ENCODE measurements around the gene CACNG6.

CACNG6 gene

GRCh38 chr19:53980539-53981375, 10.7 kb upstream of the CACNG6 start:
- CTCF ChIA-PET = interaction anchor here (1.1 to 1.6 kb wide), 2 partner anchors 44 to 172 kb away, joined by 3 to 5 read pairs; no protein-coding TSS in a partner anchor
- no peak overlapping the region for H3K27ac ChIP-seq (ENCODE audit: insufficient read depth in 1 of 2, low read depth in 1 of 2, low read length in 2 of 2, poor library complexity in 1 of 2, severe bottlenecking in 2 of 2)

DNA sequence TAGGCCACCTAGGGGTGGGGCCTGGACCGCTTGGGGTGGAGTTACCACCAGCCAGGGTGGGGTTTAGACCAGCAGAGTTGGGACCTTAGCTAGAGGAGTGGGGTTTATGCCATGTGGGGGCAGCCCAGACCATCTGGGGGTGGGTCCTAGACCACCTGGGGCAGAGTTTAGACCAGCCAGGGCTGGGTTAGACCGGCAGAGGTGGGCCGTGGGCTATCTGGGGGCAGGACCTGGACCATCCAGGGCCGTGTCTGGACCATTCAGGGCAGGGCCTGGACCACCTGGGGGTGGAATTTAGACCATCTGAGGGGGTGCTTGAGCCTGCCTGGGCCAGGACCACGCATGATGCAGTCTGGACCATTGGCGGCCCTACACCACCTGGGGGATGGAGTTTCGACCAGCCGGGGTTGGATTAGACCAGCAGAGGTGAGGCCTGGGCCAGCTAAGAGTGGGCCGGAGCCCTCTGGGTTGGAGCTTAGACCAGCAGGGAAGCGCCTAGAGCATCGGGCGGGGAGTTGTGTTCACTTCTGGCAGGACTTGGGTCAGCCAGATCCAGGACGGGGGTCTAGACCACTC, 10.0 kb upstream of the CACNG6 start:
- H3K36me3 ChIP-seq (ENCODE audit: control insufficient read depth in 4 of 4, insufficient read depth in 4 of 4, low read length in 3 of 4) = no peaks in the 10 kb centered on the region
- WGBS (ENCODE audit: insufficient coverage) = 93% methylated on average over 9 of the region's 13 CpGs
- H3K27ac ChIP-seq (ENCODE audit: insufficient read depth in 1 of 2, low read depth in 1 of 2, low read length in 2 of 2, poor library complexity in 1 of 2, severe bottlenecking in 2 of 2) = no peak overlapping the region
- CTCF ChIA-PET = interaction anchor here (1.6 kb wide), 1 partner anchor 44 kb away, joined by 5 read pairs; no protein-coding TSS in a partner anchor
- H3K4me1 ChIP-seq (ENCODE audit: control extremely low read depth in 1 of 4, control insufficient read depth in 4 of 4, insufficient read depth in 4 of 4, low read length in 3 of 4) = peaks cover 0 to 31% (median 22%) of the 10 kb centered on the region in 4 experiments
- POLR2A ChIA-PET = no interaction called here
- H3K9me3 ChIP-seq (ENCODE audit: control extremely low read depth in 1 of 5, control insufficient read depth in 4 of 5, insufficient read depth in 2 of 5, low read depth in 1 of 5, low read length in 4 of 5) = peaks cover 0 to 7% (median 4%) of the 10 kb centered on the region in 5 experiments
- H3K4me3 ChIP-seq (ENCODE audit: control insufficient read depth in 1 of 7, extremely low read depth in 1 of 7, insufficient read depth in 4 of 7, low read depth in 2 of 7, low read length in 6 of 7) = no peak overlapping the region
- H3K27me3 ChIP-seq (replicated peaks in 2 of 5; ENCODE audit: control insufficient read depth in 4 of 5, insufficient read depth in 5 of 5, low read length in 4 of 5) = peaks cover 5 to 61% (median 35%) of the 10 kb centered on the region in 5 experiments
- no peak for DNase-seq

More at GRCh38 chr19:53980539-53981375, 10.7 kb upstream of the CACNG6 start:
- peak in 1 of 3 donors; percentile 15 for DNase-seq
- peak overlapping the region in 4 of 7 experiments; percentile 32 to 64 (median 57) for H3K4me3 ChIP-seq (ENCODE audit: control insufficient read depth in 1 of 7, extremely low read depth in 1 of 7, insufficient read depth in 4 of 7, low read depth in 2 of 7, low read length in 6 of 7)
- peaks cover 0 to 31% (median 22%) of the 10 kb centered on the region in 4 experiments for H3K4me1 ChIP-seq (ENCODE audit: control extremely low read depth in 1 of 4, control insufficient read depth in 4 of 4, insufficient read depth in 4 of 4, low read length in 3 of 4)
- peaks cover 5 to 61% (median 35%) of the 10 kb centered on the region in 5 experiments for H3K27me3 ChIP-seq (replicated peaks in 2 of 5; ENCODE audit: control insufficient read depth in 4 of 5, insufficient read depth in 5 of 5, low read length in 4 of 5)
- peaks cover 0 to 7% (median 4%) of the 10 kb centered on the region in 5 experiments for H3K9me3 ChIP-seq (ENCODE audit: control extremely low read depth in 1 of 5, control insufficient read depth in 4 of 5, insufficient read depth in 2 of 5, low read depth in 1 of 5, low read length in 4 of 5)
- H3K36me3 ChIP-seq (ENCODE audit: control insufficient read depth in 4 of 4, insufficient read depth in 4 of 4, low read length in 3 of 4) = no peaks in the 10 kb centered on the region
- WGBS (ENCODE audit: insufficient coverage) = 55% methylated on average over 20 of the region's 20 CpGs
- POLR2A ChIA-PET = no interaction called here

- peak overlapping the region in 3 of 7 experiments; percentile 32 to 61 (median 36) for H3K4me3 ChIP-seq (ENCODE audit: control insufficient read depth in 1 of 7, extremely low read depth in 1 of 7, insufficient read depth in 4 of 7, low read depth in 2 of 7, low read length in 6 of 7)
- peaks cover 5 to 63% (median 35%) of the 10 kb centered on the region in 5 experiments for H3K27me3 ChIP-seq (replicated peaks in 2 of 5; ENCODE audit: control insufficient read depth in 4 of 5, insufficient read depth in 5 of 5, low read length in 4 of 5)
- CTCF ChIA-PET = interaction anchor here (1.6 kb wide), 1 partner anchor 43 kb away, joined by 5 read pairs; no protein-coding TSS in a partner anchor
- H3K27ac ChIP-seq (ENCODE audit: insufficient read depth in 1 of 2, low read depth in 1 of 2, low read length in 2 of 2, poor library complexity in 1 of 2, severe bottlenecking in 2 of 2) = no peak overlapping the region
- no peaks in the 10 kb centered on the region for H3K36me3 ChIP-seq (ENCODE audit: control insufficient read depth in 4 of 4, insufficient read depth in 4 of 4, low read length in 3 of 4)
- peaks cover 0 to 7% (median 4%) of the 10 kb centered on the region in 5 experiments for H3K9me3 ChIP-seq (ENCODE audit: control extremely low read depth in 1 of 5, control insufficient read depth in 4 of 5, insufficient read depth in 2 of 5, low read depth in 1 of 5, low read length in 4 of 5)
- 7% methylated on average over 51 of the region's 62 CpGs for WGBS (ENCODE audit: insufficient coverage)
- peak in 2 of 3 donors; percentile 21 to 37 for DNase-seq
- POLR2A ChIA-PET = no interaction called here
- peaks cover 0 to 31% (median 22%) of the 10 kb centered on the region in 4 experiments for H3K4me1 ChIP-seq (ENCODE audit: control extremely low read depth in 1 of 4, control insufficient read depth in 4 of 4, insufficient read depth in 4 of 4, low read length in 3 of 4)
Observed at GRCh38 chr19:53982001-53982451, 9.4 kb upstream of the CACNG6 start.

DNA sequence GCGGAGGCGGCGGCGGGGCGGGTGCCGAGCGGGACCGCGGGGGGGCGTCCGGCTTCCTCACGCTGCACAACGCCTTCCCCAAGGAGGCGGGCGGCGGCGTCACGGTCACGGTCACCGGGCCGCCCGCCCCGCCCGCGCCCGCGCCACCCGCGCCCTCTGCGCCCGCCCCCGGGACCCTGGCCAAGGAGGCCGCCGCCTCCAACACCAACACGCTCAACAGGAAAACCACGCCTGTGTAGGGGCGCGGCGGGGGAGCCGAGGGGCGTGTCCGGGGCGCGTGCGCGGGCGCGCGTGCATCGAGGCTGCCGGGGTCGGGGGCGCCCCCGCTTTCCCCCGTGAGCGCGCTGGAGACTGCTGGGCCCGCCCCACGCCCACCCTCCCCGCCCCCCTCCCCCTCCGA, 8.8 kb upstream of the CACNG6 start:
- WGBS (ENCODE audit: insufficient coverage) = 0% methylated on average over 17 of the region's 61 CpGs
- no peak overlapping the region for H3K27ac ChIP-seq (ENCODE audit: insufficient read depth in 1 of 2, low read depth in 1 of 2, low read length in 2 of 2, poor library complexity in 1 of 2, severe bottlenecking in 2 of 2)
- no peaks in the 10 kb centered on the region for H3K36me3 ChIP-seq (ENCODE audit: control insufficient read depth in 4 of 4, insufficient read depth in 4 of 4, low read length in 3 of 4)
- peak overlapping the region in 1 of 7 experiments; percentile 43 for H3K4me3 ChIP-seq (ENCODE audit: control insufficient read depth in 1 of 7, extremely low read depth in 1 of 7, insufficient read depth in 4 of 7, low read depth in 2 of 7, low read length in 6 of 7)
- peaks cover 5 to 62% (median 34%) of the 10 kb centered on the region in 5 experiments for H3K27me3 ChIP-seq (replicated peaks in 2 of 5; ENCODE audit: control insufficient read depth in 4 of 5, insufficient read depth in 5 of 5, low read length in 4 of 5)
- peak; percentile 52 to 75 (median 62) for DNase-seq
- peaks cover 0 to 6% (median 4%) of the 10 kb centered on the region in 5 experiments for H3K9me3 ChIP-seq (ENCODE audit: control extremely low read depth in 1 of 5, control insufficient read depth in 4 of 5, insufficient read depth in 2 of 5, low read depth in 1 of 5, low read length in 4 of 5)
- H3K4me1 ChIP-seq (ENCODE audit: control extremely low read depth in 1 of 4, control insufficient read depth in 4 of 4, insufficient read depth in 4 of 4, low read length in 3 of 4) = peaks cover 0 to 30% (median 21%) of the 10 kb centered on the region in 4 experiments
- ChIA-PET POLR2A (no interaction called here), CTCF (no interaction called here)

DNA sequence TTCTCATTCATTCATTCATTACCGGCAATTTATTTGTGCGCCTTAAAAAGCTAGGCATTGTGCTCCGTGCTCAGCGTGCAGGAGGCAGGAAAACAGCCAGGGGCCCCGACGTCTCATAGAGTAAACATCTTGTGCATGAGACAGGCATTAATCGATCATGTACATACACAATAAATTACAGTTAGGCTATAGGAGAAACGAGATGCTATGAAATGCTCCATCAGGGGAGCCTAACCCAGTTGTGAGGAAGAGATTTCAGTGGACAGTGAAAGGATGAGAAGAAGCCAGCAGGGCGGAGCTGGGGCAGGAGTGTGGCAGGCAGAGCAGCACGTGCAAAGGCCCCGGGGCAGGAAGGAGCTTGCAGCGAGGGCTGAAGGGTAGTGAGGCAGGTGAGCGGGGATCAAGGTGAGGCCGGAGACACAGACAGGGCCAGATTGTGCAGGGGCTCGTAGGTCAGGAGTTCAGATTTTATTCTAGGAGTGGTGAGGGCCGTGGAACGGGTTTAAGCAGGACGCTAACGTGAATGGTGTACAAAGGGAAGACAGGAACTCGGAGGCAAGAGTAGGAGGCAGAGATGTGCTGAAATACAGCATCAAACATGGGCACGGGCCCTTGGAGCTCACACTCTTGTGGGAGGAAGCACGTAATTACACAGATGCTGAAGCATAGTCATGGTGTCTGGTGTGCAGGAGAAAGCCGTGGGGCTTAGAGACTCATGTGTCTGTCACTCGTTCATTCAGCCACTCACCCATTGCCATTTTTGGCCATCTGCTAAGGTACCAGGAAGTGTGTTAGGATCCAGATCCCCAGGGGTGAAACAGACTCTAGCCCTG, 7.8 kb upstream of the CACNG6 start:
- Histone ChIP-seq H3K27me3 (replicated peaks in 2 of 5; ENCODE audit: control insufficient read depth in 4 of 5, insufficient read depth in 5 of 5, low read length in 4 of 5) (peaks cover 5 to 54% (median 27%) of the 10 kb centered on the region in 5 experiments), H3K4me3 (ENCODE audit: control insufficient read depth in 1 of 7, extremely low read depth in 1 of 7, insufficient read depth in 4 of 7, low read depth in 2 of 7, low read length in 6 of 7) (no peak overlapping the region), H3K9me3 (ENCODE audit: control extremely low read depth in 1 of 5, control insufficient read depth in 4 of 5, insufficient read depth in 2 of 5, low read depth in 1 of 5, low read length in 4 of 5) (peaks cover 0 to 2% (median 0%) of the 10 kb centered on the region in 5 experiments), H3K4me1 (ENCODE audit: control extremely low read depth in 1 of 4, control insufficient read depth in 4 of 4, insufficient read depth in 4 of 4, low read length in 3 of 4) (peaks cover 0 to 22% (median 12%) of the 10 kb centered on the region in 4 experiments), H3K36me3 (ENCODE audit: control insufficient read depth in 4 of 4, insufficient read depth in 4 of 4, low read length in 3 of 4) (no peaks in the 10 kb centered on the region), H3K27ac (ENCODE audit: insufficient read depth in 1 of 2, low read depth in 1 of 2, low read length in 2 of 2, poor library complexity in 1 of 2, severe bottlenecking in 2 of 2) (no peak overlapping the region)
- DNase-seq = no peak
- 94% methylated on average over 19 of the region's 24 CpGs for WGBS (ENCODE audit: insufficient coverage)
- ChIA-PET POLR2A (no interaction called here), CTCF (no interaction called here)

DNA sequence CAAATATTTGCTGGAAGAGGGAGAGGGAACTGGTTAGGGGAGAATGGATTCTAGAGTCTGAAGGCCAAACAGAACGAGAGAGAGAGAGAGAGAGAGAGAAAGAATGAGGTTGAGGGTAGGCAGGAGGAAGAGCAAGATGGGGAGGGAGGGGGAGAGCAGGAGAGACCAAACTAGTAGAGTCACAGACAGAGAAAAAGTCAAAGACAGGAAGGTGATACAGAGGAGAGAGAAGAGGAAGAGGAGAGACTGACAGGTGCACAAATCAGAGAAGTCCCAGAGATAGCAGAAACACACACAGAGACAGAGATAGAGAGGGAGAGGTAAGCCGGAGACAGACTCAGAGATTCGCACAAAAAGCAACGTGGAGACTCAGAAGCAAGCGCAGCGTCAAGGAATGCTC, 5.6 kb upstream of the CACNG6 start:
- ChIA-PET CTCF (no interaction called here), POLR2A (no interaction called here)
- Histone ChIP-seq H3K27ac (ENCODE audit: insufficient read depth in 1 of 2, low read depth in 1 of 2, low read length in 2 of 2, poor library complexity in 1 of 2, severe bottlenecking in 2 of 2) (no peak overlapping the region), H3K9me3 (ENCODE audit: control extremely low read depth in 1 of 5, control insufficient read depth in 4 of 5, insufficient read depth in 2 of 5, low read depth in 1 of 5, low read length in 4 of 5) (peaks cover 0 to under 1% (median 0%) of the 10 kb centered on the region in 5 experiments), H3K4me1 (ENCODE audit: control extremely low read depth in 1 of 4, control insufficient read depth in 4 of 4, insufficient read depth in 4 of 4, low read length in 3 of 4) (peaks cover 0 to 6% (median 2%) of the 10 kb centered on the region in 4 experiments), H3K4me3 (ENCODE audit: control insufficient read depth in 1 of 7, extremely low read depth in 1 of 7, insufficient read depth in 4 of 7, low read depth in 2 of 7, low read length in 6 of 7) (no peak overlapping the region), H3K27me3 (replicated peaks in 2 of 5; ENCODE audit: control insufficient read depth in 4 of 5, insufficient read depth in 5 of 5, low read length in 4 of 5) (peaks cover 0 to 40% (median 21%) of the 10 kb centered on the region in 5 experiments), H3K36me3 (ENCODE audit: control insufficient read depth in 4 of 4, insufficient read depth in 4 of 4, low read length in 3 of 4) (no peaks in the 10 kb centered on the region)
- 70% methylated on average over 2 of the region's 6 CpGs for WGBS (ENCODE audit: insufficient coverage)
- no peak for DNase-seq

Data from common myeloid progenitor, CD34-positive (primary cell).